Activated CD8-positive, alpha-beta memory T cell treated with anti-CD3 and anti-CD28 coated beads, Interleukin-2, amount 50 U/mL, for 1 hour (primary cell): ENCODE results near the gene LRFN5.
"Not testable (repeated sequence)": the region's sequence is repeated elsewhere in the genome, so short reads cannot be mapped to it uniquely, and the experiment has no call there.

Experiments
- DNase-seq: peaks from one replicate; pipeline ENCODE4 v3.0.0-alpha.2; 2020; ENCODE audit errors: extremely low read depth

The LRFN5 gene

DNA sequence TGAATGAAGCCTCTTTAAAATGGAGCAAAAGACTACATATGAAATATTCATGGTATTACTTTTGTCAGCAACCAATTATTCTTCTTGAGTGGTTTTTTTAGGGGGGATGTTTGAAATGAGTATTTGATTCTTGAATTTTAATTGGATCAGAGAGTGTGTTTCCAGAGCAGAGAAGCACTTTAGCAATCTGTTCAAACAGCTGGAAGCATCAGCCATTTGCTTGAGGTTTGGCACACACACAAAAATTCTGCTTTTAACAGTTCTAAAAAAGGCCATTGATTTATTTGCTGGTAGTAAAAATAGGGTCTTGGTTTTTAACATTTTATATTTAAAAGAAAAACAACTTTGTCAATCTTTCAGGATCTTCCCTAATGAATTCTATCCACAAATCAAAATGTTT, 292.7 kb downstream of the LRFN5 start:
- DNase-seq = no peak

GRCh38 chr14:41900644-41901043, 294.0 kb downstream of the LRFN5 start:
- DNase-seq = no peak

DNA sequence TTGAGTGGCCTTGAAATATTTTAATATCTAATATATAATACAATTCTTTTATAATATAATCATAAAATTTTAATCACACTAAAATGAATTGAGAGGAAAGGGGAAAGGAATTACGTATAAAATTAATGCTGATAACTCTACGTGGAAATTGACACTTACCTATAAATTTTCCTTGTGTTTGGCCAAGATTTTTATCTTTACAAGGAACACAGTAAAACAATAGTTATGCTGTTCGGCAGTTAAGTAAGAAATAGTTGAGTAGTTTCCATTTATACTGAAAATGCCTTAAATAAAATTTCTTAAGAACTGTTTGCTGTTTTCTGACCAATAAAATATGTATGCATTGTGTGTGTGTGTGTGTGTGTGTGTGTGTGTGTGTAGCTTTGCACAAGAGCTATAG, 294.4 kb downstream of the LRFN5 start:
- no peak for DNase-seq

DNA sequence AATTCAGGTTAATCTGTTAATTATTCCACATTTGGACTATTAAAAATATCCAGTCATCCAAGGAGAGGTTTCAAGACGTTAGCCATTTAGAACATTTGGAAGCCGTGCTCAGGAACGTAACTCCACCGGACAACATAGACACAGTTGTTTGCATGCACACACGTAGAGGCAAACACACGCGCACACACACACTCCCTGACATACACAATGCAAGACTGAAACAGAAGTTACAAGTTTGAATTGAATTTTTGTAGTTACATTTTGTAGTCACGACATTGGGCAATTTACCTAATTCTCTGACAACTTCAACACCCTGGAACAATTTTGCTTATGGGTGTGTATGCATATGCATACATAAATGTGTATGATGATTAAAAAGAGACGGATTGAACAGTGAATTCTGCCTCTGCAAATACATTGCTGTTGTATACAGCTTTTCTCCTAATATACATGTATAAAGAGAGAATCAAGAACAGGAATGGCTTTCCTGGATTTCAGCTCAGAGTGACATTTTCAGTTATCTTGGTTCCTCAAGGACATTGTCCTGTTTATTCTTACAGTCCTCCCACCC, 298.8 kb downstream of the LRFN5 start:
- DNase-seq = no peak

DNA sequence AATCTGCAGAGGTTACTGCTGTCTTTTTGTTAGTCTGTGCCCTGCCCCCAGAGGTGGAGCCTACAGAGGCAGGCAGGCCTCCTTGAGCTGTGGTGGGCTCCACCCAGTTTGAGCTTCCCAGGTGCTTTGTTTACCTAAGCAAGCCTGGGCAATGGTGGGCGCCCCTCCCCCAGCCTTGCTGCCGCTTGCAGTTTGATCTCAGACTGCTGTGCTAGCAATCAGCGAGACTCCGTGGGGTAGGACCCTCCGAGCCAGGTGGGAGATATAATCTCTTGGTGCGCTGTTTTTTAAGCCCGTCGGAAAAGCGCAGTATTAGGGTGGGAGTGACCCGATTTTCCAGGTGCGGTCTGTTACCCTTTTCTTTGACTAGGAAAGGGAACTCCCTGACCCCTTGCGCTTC, 304.5 kb downstream of the LRFN5 start:
- not testable (repeated sequence) for DNase-seq

- DNase-seq = no peak
Observed at GRCh38 chr14:41913398-41913797, 306.7 kb downstream of the LRFN5 start.

- no peak for DNase-seq
Observed at GRCh38 chr14:41915732-41916131, 309.1 kb downstream of the LRFN5 start.

DNA sequence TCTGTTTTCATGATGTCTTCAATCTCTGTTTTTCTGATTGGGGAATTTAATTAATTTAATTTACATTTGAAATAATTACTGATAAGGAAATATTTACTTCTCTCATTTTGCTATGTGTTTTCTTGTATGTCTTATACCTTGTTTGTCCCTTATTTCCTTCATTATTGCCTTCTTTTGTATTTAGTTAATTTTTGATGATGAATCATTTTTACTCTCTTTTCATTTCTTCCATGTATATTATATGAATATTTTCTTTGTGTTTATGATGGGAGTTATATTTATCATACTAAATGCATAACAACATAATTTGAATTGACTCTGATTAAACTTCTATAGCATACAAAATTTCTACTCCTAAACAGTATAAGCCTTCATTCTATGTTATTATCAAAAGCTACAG, 309.6 kb downstream of the LRFN5 start:
- no peak for DNase-seq

- no peak for DNase-seq
Observed at GRCh38 chr14:41925409-41925808, 318.7 kb downstream of the LRFN5 start.

GRCh38 chr14:41950428-41951151, 343.9 kb downstream of the LRFN5 start:
- DNase-seq = no peak
